Ishikawa (cell line): Measurements from ENCODE around the gene KCNJ8.

ENCODE experiments used
- EP300 ChIP-seq: IDR thresholded peaks from 2 replicates; pipeline ENCODE4 v1.6.1; 2012; ENCODE audit warnings: borderline replicate concordance
- RAD21 ChIP-seq: IDR thresholded peaks from 2 replicates; pipeline ENCODE4 v1.6.1; 2012; ENCODE audit warnings: low read depth
- TCF12 ChIP-seq: IDR thresholded peaks from 2 replicates; pipeline ENCODE4 v1.6.1; 2012; ENCODE audit warnings: low read depth
- TF ChIP-seq, protein P1 (sequence below): IDR thresholded peaks from 2 replicates; pipeline ENCODE4 v1.6.1; 2012; ENCODE audit warnings: low read depth, mild to moderate bottlenecking
- TF ChIP-seq, protein P2 (sequence below): IDR thresholded peaks from 2 replicates; pipeline ENCODE4 v1.6.1; 2012

DNA sequence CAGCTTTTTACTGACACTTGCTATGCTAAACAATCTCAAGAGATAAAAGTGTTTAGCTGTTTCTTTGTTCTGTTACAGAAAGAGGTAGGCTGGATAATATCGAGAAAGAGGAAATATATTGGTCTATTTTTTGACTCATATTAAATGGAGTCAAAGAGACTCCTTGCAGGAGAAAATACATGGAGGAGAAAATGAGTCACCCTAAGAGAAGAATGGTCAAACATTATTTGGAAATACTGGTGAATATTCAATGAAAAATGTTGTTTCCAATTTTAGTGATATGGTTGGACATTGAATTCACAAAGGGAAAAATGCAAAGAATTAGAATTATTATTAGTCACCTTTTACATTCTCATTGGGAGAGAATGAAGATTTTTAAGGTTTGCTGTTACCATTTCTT lies 3.2 kb downstream of the KCNJ8 start:
- no peak for TF ChIP-seq TCF12
- TF ChIP-seq, protein P1, sequence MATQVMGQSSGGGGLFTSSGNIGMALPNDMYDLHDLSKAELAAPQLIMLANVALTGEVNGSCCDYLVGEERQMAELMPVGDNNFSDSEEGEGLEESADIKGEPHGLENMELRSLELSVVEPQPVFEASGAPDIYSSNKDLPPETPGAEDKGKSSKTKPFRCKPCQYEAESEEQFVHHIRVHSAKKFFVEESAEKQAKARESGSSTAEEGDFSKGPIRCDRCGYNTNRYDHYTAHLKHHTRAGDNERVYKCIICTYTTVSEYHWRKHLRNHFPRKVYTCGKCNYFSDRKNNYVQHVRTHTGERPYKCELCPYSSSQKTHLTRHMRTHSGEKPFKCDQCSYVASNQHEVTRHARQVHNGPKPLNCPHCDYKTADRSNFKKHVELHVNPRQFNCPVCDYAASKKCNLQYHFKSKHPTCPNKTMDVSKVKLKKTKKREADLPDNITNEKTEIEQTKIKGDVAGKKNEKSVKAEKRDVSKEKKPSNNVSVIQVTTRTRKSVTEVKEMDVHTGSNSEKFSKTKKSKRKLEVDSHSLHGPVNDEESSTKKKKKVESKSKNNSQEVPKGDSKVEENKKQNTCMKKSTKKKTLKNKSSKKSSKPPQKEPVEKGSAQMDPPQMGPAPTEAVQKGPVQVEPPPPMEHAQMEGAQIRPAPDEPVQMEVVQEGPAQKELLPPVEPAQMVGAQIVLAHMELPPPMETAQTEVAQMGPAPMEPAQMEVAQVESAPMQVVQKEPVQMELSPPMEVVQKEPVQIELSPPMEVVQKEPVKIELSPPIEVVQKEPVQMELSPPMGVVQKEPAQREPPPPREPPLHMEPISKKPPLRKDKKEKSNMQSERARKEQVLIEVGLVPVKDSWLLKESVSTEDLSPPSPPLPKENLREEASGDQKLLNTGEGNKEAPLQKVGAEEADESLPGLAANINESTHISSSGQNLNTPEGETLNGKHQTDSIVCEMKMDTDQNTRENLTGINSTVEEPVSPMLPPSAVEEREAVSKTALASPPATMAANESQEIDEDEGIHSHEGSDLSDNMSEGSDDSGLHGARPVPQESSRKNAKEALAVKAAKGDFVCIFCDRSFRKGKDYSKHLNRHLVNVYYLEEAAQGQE = no peak
- TF ChIP-seq RAD21 = no peak
- TF ChIP-seq EP300 = no peak
- TF ChIP-seq, protein P2, sequence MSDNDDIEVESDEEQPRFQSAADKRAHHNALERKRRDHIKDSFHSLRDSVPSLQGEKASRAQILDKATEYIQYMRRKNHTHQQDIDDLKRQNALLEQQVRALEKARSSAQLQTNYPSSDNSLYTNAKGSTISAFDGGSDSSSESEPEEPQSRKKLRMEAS = no peak
